Activated T-cell treated with anti-CD3 and anti-CD28 coated beads for 24 hours (primary cell): ENCODE data around the gene DRC1.
"Not testable (repeated sequence)": the region's sequence is repeated elsewhere in the genome, so short reads cannot be mapped to it uniquely, and the experiment has no call there.

ENCODE experiments used
- DNase-seq: peaks from one replicate; pipeline ENCODE4 v3.0.0-alpha.2; 2020; ENCODE audit warnings: low read depth

The DRC1 gene

GRCh38 chr2:26463244-26464192 lies 61.8 kb downstream of the DRC1 start:
- DNase-seq = no peak

DNA sequence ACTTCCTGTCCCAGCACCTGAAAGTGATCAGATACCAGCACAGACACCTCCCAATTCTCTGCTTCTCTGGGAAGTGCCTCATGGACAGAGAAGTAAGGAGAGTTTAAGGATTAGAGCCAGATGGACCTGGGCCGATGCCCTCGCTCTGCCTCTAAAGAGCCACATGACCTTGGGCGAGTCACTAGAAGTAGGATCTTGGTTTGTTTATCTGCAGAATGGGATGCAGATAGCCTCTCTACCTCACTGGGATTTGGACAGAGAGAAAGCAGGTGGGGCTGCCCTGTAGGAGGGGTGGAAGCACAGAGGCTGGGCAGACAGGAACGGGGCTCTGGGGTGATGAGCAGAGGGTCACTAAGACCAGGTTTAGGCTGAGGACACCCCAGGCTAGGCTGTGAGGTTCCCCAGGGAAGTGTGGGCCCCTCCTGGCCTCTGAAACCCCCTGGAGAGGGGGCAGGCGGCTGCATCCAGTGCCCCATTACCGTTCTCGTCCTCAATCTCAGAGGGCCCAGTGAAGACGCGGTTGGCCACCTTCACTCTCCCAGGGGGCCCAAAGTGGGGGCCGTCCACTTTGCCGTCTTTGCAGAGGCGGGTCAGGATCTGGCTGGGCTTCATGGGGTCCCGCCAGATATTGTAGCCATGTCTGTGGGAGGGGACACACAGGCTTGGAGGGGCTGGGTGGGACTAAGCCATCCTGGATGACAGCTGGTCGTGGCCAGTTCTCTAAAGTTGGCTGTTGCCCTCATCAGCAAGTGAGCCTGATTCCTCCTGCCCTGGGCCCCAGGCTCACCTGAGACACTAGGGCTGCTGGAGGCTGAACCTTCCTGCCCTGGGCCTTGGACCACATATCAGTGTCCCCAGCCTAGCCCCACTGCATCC lies 62.9 kb downstream of the DRC1 start:
- no peak for DNase-seq

DNA sequence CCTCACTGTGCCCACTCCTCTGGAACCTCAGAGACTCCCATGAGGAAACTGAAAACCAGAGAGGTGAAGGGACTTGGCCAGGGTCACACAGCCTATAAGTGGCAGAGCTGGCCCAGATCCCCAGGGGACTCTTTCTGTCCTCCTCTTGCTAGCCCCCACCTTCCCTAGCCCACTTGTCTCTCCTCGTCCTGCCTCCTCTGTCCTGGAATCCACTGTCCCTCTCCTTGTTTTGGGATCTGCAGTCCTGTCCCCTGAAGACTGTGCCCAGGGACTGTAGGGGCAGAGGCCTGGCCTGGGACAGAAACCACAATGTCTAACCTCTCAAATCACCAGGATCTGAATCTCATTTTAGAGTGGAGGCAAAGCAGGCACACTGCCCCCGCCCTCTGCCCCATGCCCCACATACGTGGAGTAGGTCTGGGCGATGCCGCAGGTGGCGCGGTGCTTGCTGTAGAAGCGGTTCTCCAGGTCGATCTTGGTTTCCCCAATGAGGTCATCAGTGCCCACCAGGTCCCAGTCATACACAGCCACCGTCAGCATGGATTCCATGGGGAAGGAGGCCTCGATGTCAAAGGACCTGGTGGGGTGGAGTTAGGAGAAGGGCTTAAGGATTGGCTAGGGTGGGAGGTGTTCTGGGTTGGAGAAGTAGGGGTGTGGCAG lies 63.7 kb downstream of the DRC1 start:
- DNase-seq = no peak

DNA sequence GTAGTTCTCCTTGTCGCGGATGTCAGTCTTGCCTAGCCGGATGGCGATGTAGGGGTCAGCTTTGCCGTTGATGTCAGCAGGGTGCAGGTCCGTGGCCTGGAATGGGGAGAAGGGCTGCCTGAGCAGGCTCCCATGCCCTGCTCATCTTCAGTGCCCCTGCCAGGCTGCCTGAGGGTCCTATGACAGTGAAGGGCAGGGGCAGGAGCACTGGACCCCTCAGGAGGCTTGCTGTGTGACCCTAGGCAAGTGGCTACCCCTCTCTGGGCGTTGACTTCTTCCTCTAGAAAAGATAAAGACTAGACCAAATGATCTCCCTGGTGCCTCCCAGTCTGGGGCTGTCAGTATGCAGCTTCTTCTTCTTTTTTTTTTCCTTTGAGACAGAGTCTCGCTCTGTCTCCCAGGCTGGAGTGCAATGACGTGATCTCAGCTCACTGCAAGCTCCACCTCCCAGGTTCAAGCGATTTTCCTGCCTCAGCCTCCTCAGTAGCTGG lies 64.3 kb downstream of the DRC1 start:
- no peak for DNase-seq

DNA sequence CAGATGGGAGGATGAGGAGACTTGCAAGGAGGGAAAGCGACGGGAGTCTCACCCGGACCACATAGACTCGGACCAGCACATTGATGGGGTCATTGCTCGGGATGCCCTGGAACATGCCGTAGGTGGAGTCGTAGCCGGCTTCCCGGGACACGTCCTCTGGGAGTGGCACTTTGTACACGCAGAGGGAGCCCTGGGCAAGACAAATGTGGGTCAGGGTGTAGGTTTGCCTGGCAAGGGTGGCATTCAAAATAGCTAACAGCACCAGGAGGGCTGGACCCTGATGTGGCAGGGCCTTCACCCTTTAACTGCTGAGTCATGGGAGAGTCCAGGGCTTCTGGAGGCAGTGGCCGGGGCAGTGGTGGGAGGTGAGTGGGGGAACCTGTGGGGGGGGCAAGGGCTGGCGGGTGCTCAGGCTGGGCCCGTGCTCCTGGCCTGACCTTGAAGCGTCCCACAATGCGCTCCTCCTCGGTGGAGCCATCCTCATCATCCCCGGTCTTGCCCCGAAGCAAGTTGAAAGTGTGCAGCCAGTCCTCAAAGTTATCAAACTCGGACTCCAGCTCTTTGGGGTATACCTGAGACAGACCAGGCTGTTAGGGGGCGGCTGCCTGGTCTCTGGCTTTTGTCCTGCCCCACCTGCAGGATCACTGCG lies 65.1 kb downstream of the DRC1 start:
- no peak for DNase-seq

DNA sequence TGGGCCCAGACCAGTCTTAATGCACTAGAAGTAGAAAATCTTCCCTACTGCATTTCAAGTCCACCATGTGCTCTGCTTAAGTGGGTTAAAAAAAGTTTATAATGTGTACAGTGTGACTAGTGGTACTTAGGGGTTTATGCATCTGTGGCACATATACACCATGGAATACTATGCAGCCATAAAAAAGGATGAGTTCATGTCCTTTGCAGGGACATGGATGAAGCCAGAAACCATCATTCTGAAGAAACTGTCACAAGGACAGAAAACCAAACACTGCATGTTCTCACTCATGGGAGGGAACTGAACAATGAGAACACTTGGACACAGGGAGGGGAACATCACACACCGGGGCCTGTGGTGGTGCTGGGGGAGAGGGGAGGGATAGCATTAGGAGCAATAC lies 66.8 kb downstream of the DRC1 start:
- DNase-seq = not testable (repeated sequence)

- DNase-seq = peak; percentile 55
These were observed 67.5 kb downstream of the DRC1 start for GRCh38 chr2:26469092-26469710.

DNA sequence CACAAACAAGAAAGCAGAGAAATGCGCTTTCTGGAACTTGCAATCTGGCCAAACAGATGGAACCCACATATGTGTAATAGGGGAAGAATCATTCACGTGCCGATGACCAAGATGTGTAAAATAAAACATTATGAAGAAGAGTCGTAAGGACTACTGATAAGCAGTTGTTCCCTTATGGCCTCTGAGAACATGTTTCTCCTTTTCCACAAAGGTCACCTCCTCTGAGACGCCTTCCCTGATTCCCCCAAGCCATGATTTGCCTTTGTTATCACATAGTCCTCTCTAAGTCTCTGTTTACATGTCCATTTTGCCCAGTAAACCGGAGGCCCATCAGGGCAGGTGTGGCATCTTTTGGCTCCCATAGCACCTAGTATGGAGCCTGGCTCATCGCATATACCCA lies 68.2 kb downstream of the DRC1 start:
- no peak for DNase-seq

GRCh38 chr2:26470601-26471260 lies 69.0 kb downstream of the DRC1 start:
- DNase-seq = no peak

- DNase-seq = no peak
These were observed 69.6 kb downstream of the DRC1 start for GRCh38 chr2:26471289-26471688.

DNA sequence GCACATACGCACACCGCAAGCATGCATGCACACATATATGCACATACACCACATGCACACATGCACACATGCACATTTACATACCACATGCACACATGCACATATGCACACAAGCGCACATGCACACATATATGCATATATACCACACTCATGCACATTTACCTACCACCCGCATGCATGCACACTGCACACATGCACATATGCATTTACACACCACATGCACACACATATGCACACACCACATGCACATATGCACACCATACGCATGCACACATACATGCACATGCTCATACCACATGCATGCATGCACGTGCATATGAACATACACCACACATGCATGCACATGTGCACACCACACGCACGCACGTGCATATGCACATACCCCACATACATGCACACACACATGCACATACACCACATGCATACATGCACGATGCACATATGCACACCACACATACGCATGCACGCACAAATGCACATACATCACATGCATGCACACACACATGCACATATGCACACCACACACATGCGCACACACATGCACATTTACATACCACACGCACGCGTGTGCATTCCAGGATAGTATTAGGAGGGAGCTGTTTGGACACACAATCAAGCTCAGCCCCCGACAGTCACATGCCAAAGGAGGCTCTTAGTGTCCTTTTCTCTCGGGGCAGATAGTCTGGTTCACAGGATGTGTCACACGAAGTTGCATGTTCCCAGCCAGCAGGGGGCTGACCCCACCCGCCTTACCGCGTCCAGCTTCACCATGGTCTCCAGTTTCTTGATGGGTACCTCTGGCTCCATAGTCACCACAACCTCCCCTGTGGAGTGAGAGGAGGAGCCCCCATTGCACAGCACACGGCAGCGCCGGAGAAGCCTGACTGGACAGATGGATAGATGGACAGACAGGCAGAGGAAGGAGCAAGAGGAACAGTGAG lies 70.3 kb downstream of the DRC1 start:
- DNase-seq = no peak

DNA sequence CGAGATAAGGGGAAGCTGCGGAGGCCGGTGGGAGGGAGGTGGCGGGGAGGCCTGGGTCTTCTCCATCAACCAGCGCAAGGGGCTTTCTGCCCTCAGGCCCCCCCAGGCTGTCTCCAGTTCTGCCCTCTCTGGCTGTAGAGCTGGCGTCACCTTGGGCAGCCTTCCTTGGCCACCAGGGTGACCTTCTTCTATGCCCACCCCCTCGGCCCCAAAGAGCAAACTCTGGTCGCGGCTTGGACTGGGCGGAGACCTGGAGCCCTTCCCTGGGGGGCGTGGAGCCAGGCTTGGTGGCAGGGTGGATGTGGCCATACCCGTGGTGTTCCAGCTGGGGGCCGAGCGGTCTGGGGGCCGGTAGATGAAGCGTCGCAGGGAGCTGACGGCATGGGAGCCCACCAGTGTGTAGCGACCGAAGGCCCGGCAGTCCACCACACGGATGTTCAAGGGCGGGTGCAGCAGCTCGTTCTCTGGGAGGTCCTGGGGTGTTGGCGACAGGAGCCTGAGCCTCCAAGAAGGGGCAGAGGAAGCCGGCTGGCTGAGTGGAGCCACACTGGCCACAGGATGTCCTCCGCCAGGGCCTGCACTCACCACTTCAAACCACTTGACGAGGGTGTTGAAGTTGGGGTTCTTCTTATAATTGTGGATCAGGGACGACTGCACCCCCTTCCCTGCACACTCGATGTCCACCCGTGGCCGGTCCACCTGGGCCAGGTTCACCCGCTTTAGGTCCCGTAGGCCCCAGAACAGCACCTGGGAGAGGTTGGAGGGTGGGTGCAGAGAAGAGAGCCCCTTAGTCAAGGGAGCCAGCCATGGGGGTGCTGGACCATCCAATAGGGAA lies 71.3 kb downstream of the DRC1 start:
- DNase-seq = no peak

- no peak for DNase-seq
These were observed 72.1 kb downstream of the DRC1 start for GRCh38 chr2:26473796-26474195.

DNA sequence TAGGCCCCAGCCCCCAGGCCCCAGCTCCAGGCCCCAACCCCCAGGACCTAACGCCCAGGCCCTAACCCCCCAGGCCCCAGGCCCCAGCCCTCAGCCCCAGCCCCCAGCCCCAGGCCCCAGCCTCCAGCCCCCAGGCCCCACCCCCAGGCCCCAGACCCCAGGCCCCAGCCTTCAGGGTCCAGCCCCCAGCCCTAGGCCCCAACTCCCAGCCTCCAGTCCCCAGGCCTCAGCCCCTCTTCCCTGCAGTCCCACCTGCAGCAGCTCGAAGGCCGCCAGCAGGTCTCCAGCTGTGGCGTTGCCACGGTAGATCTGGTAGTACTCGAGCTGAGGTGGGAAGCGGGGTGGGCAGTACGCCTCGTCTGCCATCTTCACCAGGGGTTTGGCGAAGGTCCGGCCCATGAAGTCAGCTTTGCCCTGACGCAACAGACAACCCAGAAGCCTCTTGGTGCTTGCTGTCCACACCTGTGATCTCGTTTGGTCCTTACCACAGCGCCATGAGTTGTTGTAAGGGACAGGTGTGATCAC lies 72.6 kb downstream of the DRC1 start:
- DNase-seq = no peak

DNA sequence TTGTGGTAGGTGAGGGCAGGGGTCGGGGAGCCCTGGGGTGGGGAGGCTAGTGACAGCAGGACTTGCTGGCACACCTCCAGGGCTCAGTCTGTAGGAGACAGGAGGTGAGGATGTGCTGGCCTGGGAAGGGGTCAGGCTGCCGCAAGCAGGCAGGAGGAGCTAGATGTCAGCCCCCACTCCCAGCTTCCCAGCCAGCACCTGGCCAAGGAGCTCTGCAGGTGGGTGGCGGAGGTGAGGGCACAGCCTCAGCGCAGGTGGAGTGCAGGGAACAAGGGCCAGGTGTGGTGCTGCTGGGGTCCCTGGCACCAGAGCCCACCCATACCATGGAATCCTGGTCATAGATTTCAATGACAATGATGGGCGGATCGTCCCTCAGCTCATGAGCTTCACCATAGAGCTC lies 73.3 kb downstream of the DRC1 start:
- DNase-seq = no peak

- DNase-seq = no peak
These were observed 74.2 kb downstream of the DRC1 start for GRCh38 chr2:26475832-26476501.

- DNase-seq = no peak
These were observed 75.6 kb downstream of the DRC1 start for GRCh38 chr2:26477126-26477910.
